VCaP (cell line): ENCODE results near the gene FAM24A.
"Not testable (repeated sequence)": the region's sequence is repeated elsewhere in the genome, so short reads cannot be mapped to it uniquely, and the experiment has no call there.

Experiments
- H3K27ac ChIP-seq: fragments of 450-650 bp; 2 replicates; pipeline ENCODE4 v1.5.1; 2017
- CTCF ChIP-seq: fragments of 450-650 bp; conservative IDR thresholded peaks from 2 replicates; pipeline ENCODE4 v1.5.1; 2017; ENCODE audit warnings: mild to moderate bottlenecking, moderate library complexity

Gene FAM24A

GRCh38 chr10:122910310-122910709 lies at the start of gene FAM24A:
Gene FAM24A (plus strand): TSS chr10:122910610. CDS start chr10:122911635, 1,025 bp downstream.
- no peak for TF ChIP-seq CTCF

GRCh38 chr10:122861711-122862161 lies 48.7 kb upstream of the FAM24A start:
- no peak for TF ChIP-seq CTCF
- no peak overlapping the region for H3K27ac ChIP-seq

More at GRCh38 chr10:122910310-122910709, at the start of gene FAM24A:
- H3K27ac ChIP-seq = no peak within 1 kb of the TSS

- H3K27ac ChIP-seq = no peak overlapping the region
- no peak for TF ChIP-seq CTCF
Measured at GRCh38 chr10:122863216-122864193, 46.9 kb upstream of the FAM24A start.

- no peak for TF ChIP-seq CTCF
- no peak overlapping the region for H3K27ac ChIP-seq
Measured at GRCh38 chr10:122864194-122864592, 46.2 kb upstream of the FAM24A start.

- H3K27ac ChIP-seq = no peak overlapping the region
- no peak for TF ChIP-seq CTCF
Measured at GRCh38 chr10:122864901-122865300, 45.5 kb upstream of the FAM24A start.

GRCh38 chr10:122866757-122867482 lies 43.5 kb upstream of the FAM24A start:
- not testable (repeated sequence) for H3K27ac ChIP-seq

GRCh38 chr10:122868768-122869167 lies 41.6 kb upstream of the FAM24A start:
- not testable (repeated sequence) for H3K27ac ChIP-seq

- not testable (repeated sequence) for H3K27ac ChIP-seq
Measured at GRCh38 chr10:122871947-122872346, 38.5 kb upstream of the FAM24A start.
